Hepatocyte (in vitro differentiated cells): ENCODE results near the gene TEX55. TPM values are rescaled to one million over a fixed set of nuclear protein-coding genes. Genes with fewer than 3 reads are reported as not detected.

Experiments
- DNase-seq: peaks from one replicate; pipeline ENCODE4 v3.0.0-alpha.2; 2016; ENCODE audit warnings: low spot score
- H2AFZ ChIP-seq: fragments of 200-600 bp; sonication (generic); 2 replicates; pipeline ENCODE4 v1.6.0; 2016; ENCODE audit warnings: antibody characterized with exemption, mild to moderate bottlenecking
- H3K27ac ChIP-seq: fragments of 200-600 bp; sonication (generic); 2 replicates; pipeline ENCODE4 v1.5.1; 2016; ENCODE audit warnings: mild to moderate bottlenecking
- H3K27me3 ChIP-seq: fragments of 200-600 bp; sonication (generic); 2 replicates; pipeline ENCODE4 v1.6.1; 2016
- H3K36me3 ChIP-seq: fragments of 200-600 bp; sonication (generic); replicated peaks from 2 replicates; pipeline ENCODE4 v1.5.1; 2016; ENCODE audit warnings: low read depth; ENCODE audit not compliant: insufficient read depth
- H3K4me1 ChIP-seq: fragments of 200-600 bp; sonication (generic); 2 replicates; pipeline ENCODE4 v1.5.1; 2016; ENCODE audit warnings: mild to moderate bottlenecking, moderate library complexity; ENCODE audit not compliant: insufficient read depth
- H3K4me2 ChIP-seq: fragments of 200-600 bp; sonication (generic); 2 replicates; pipeline ENCODE4 v1.6.0; 2016
- H3K4me3 ChIP-seq: fragments of 200-600 bp; sonication (generic); 2 replicates; pipeline ENCODE4 v1.5.1; 2016; ENCODE audit warnings: mild to moderate bottlenecking
- H3K79me2 ChIP-seq: fragments of 200-600 bp; sonication (generic); 2 replicates; pipeline ENCODE4 v1.6.0; 2017; ENCODE audit warnings: mild to moderate bottlenecking
- H3K9me2 ChIP-seq: fragments of 200-600 bp; sonication (generic); replicated peaks from 2 replicates; pipeline ENCODE4 v1.6.0; 2017; ENCODE audit warnings: mild to moderate bottlenecking; ENCODE audit not compliant: insufficient read depth
- H3K9me3 ChIP-seq: fragments of 200-600 bp; sonication (generic); 2 replicates; pipeline ENCODE4 v1.5.1; 2016; ENCODE audit warnings: low read depth, mild to moderate bottlenecking
- H4K20me1 ChIP-seq: fragments of 200-600 bp; sonication (generic); 2 replicates; pipeline ENCODE4 v1.6.0; 2016; ENCODE audit warnings: mild to moderate bottlenecking; ENCODE audit not compliant: insufficient read depth, poor library complexity, severe bottlenecking
- EZH2 ChIP-seq: fragments of 200-600 bp; sonication (generic); IDR thresholded peaks from 2 replicates; pipeline ENCODE4 v1.6.1; 2016; ENCODE audit warnings: antibody characterized with exemption, mild to moderate bottlenecking, borderline replicate concordance
- EZH2phosphoT487 ChIP-seq: fragments of 200-600 bp; sonication (generic); IDR thresholded peaks from one replicate; pipeline ENCODE4 v1.6.1; 2018; ENCODE audit warnings: antibody characterized with exemption, mild to moderate bottlenecking, low read depth, moderate library complexity; ENCODE audit not compliant: unreplicated experiment, severe bottlenecking
- WGBS: methylation state at CpG from one replicate; pipeline ENCODE4 v1.1.6; 2016; ENCODE audit warnings: low lambda C conversion rate; ENCODE audit errors: missing lambda C conversion rate; 5-methylcytosine and 5-hydroxymethylcytosine counted together
- polyA plus RNA-seq: library from polyadenylated mRNA; unstranded; fragments of >200 nt; fragmentation: Nextera tagmentation; extraction: Ambion mirVana; gene quantifications from 2 replicates; pipeline ENCODE4 v1.2.1, GENCODE V29; 2016
- total RNA-seq: library from RNA; depleted of rRNA; stranded (reverse); fragments of >200 nt; gene quantifications from 2 replicates; pipeline ENCODE4 v1.2.3, GENCODE V29; 2014
- TF ChIP-seq, protein P1 (sequence below): fragments of 200-600 bp; sonication (generic); IDR thresholded peaks from 2 replicates; pipeline ENCODE4 v1.5.1; 2016; ENCODE audit warnings: antibody characterized with exemption, mild to moderate bottlenecking; ENCODE audit not compliant: poor library complexity

TEX55 gene
- total RNA-seq (not detected in 2 replicates), polyA plus RNA-seq (not detected in 2 replicates)

DNA sequence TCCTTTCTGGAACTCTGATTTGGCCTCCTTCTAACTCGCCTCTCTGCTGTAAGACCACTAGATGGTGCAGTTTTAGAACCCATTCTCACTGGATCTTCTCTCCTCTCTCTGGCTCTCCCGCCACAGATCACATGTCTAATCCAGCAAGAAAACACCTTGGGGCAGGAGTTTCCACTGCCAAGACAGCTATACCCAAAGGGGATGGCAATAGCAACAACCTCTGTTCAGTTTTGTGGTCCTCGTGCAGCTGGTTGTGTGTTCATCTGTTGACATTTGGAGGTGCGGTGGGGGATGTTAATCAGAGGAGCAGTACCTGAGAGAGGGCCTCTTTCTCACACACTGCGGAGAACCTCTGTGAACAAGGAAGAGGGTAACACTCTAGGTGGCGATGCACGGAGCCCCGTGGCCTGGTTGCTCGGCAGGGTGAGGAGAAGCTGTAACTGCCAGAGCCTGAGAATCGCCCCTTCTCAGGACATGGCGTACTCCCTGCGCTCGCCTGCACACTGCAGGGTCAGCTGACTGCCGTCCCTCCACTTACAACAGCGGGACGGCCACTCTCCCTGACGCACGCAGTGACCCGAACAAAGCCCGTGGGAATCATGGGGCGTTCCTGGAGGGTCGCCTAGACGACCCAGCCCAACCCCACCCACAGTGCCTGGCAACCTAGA is at the start of gene TEX55:
Gene TEX55 (plus strand): TSS at position 666 of the 668 bp plus-strand sequence. CDS start 25 bp downstream, outside the sequence.
- TF ChIP-seq, protein P1, sequence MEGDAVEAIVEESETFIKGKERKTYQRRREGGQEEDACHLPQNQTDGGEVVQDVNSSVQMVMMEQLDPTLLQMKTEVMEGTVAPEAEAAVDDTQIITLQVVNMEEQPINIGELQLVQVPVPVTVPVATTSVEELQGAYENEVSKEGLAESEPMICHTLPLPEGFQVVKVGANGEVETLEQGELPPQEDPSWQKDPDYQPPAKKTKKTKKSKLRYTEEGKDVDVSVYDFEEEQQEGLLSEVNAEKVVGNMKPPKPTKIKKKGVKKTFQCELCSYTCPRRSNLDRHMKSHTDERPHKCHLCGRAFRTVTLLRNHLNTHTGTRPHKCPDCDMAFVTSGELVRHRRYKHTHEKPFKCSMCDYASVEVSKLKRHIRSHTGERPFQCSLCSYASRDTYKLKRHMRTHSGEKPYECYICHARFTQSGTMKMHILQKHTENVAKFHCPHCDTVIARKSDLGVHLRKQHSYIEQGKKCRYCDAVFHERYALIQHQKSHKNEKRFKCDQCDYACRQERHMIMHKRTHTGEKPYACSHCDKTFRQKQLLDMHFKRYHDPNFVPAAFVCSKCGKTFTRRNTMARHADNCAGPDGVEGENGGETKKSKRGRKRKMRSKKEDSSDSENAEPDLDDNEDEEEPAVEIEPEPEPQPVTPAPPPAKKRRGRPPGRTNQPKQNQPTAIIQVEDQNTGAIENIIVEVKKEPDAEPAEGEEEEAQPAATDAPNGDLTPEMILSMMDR, result peak; percentile 61
- TF ChIP-seq EZH2, result no peak
- no peak for TF ChIP-seq EZH2phosphoT487
- 79% methylated on average over 23 of the region's 23 CpGs for WGBS
- H3K9me3 ChIP-seq, result no peaks in the 10 kb centered on the region
- no peak within 1 kb of the TSS for H3K27ac ChIP-seq
- H3K36me3 ChIP-seq, result no peaks in the 10 kb centered on the region
- H3K4me1 ChIP-seq, result peaks cover 4% of the 10 kb centered on the region
- no peaks in the 10 kb centered on the region for H3K79me2 ChIP-seq
- DNase-seq, result peak; percentile 76
- H3K9me2 ChIP-seq, result no peaks in the 10 kb centered on the region
- H2AFZ ChIP-seq, result peak within 1 kb of the TSS; percentile 21
- H4K20me1 ChIP-seq, result no peaks in the 10 kb centered on the region
- no peak within 1 kb of the TSS for H3K4me2 ChIP-seq
- H3K4me3 ChIP-seq, result no peak within 1 kb of the TSS
- no peaks in the 10 kb centered on the region for H3K27me3 ChIP-seq

DNA sequence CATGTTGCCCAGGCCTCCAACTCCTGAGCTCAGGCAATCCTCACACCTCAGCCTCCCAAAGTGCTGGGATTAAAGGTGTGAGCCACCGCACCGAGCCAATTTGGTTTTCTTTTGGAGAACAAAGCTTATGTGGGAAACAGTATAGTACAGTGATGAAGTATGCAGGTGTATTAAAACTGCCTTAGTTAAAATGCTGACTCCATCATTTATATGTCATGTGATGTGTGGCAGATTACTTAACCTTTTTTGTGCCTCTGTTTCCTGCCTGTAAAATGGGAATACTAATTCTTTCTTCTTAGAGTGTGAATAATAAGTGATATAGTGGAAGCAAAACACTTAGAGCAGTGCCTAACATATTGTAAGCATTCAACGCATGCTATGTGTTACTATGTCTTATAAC is 48.0 kb upstream of the TEX55 start:
- Histone ChIP-seq H3K9me2 (no peaks in the 10 kb centered on the region), H3K4me3 (no peak overlapping the region), H3K9me3 (no peaks in the 10 kb centered on the region), H3K4me1 (no peaks in the 10 kb centered on the region), H2AFZ (no peak overlapping the region), H4K20me1 (no peaks in the 10 kb centered on the region), H3K36me3 (no peaks in the 10 kb centered on the region), H3K79me2 (no peaks in the 10 kb centered on the region), H3K4me2 (no peak overlapping the region), H3K27ac (no peak overlapping the region), H3K27me3 (no peaks in the 10 kb centered on the region)
- no peak for DNase-seq
- TF ChIP-seq EZH2phosphoT487 (no peak), EZH2 (no peak)
- TF ChIP-seq, protein P1, result no peak
- WGBS, result 98% methylated on average over 3 of the region's 3 CpGs

DNA sequence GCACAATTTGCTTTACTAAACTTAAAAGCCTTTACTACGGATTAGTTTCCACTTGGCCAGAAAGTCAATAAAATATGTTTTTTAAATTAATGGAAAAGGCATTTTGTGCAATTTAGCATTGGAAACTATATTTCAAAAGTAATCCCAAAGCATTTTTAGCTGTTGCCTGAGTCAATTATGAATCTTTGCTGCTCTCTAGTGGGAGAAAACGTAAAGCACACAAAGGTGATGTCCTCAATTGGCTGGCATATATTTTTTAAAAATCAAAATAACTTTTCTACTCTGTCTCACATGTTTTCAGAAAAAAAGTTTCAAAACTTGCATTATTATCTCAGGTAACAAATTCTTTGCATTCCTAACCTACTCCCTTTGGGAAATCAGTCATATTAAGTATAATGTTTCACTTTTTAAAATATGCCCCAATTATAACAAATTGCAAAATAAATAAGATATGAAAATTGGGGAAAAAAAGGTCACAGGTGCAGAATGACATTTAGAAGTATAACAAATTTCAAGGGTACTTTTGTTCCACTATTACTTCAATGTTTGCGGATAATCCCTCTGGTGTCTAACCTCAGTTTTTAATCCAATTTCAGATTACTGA is 47.2 kb upstream of the TEX55 start:
- no peaks in the 10 kb centered on the region for H3K27me3 ChIP-seq
- WGBS, result 33% methylated on average over 3 of the region's 3 CpGs
- no peak overlapping the region for H3K4me3 ChIP-seq
- H3K9me2 ChIP-seq, result no peaks in the 10 kb centered on the region
- no peak overlapping the region for H3K27ac ChIP-seq
- H3K4me2 ChIP-seq, result no peak overlapping the region
- no peaks in the 10 kb centered on the region for H3K79me2 ChIP-seq
- TF ChIP-seq, protein P1, result peak; percentile 89
- TF ChIP-seq EZH2, result no peak
- no peaks in the 10 kb centered on the region for H4K20me1 ChIP-seq
- DNase-seq, result peak; percentile 46
- no peak overlapping the region for H2AFZ ChIP-seq
- H3K4me1 ChIP-seq, result no peaks in the 10 kb centered on the region
- no peaks in the 10 kb centered on the region for H3K9me3 ChIP-seq
- no peaks in the 10 kb centered on the region for H3K36me3 ChIP-seq
